ENCODE results near the gene PRDM5.

Gene PRDM5

DNA sequence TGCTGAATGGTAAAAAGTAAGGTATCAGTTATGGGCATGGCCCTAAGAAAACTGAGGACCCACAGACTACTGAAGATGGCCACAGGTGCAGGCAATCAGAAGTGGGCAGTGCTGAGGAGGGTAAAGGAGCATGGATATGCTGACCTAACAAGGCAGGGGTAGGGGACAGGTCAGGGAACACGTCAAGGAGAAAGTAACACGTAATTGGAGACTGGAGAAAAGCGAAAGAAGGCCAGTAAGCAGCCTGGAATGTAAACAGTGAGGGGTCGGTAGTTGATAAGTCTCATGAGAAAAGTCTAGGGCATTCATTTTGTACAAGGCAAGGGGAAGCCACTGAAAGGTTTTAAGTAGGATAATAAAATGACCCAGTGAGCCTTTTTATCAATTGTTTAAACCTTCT, 153.3 kb downstream of the PRDM5 start:
- no peak for TF ChIP-seq CTCF (IDR thresholded peaks at IDR 0.05; ENCODE audit: control extremely low read depth, extremely low read depth, low read depth, missing control alignments)
- CTCF ChIA-PET: no interaction called here
- POLR2A ChIA-PET: no interaction called here
- no peak for DNase-seq (ENCODE audit: extremely low spot score)

DNA sequence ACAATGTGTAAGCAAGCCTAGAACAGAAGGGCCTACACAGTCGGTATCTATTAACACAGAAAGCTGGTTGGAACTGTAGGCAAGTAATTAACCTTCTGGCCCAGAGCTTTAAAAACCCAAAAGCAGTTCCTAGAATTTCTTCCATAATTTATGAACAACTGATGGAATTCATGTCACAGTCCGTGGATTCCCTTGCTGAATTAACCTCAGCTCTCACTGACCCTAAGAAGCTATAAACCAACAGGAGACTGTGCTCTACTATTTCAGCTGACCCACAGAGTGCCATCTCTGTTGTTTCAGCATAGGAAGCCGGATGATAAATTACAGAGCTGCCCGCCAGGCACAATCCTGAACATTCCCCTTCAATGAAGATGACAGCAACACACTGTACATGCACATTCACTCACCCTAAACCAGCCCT, 157.3 kb downstream of the PRDM5 start:
- TF ChIP-seq CTCF (IDR thresholded peaks at IDR 0.05; ENCODE audit: control extremely low read depth, extremely low read depth, low read depth, missing control alignments): no peak
- ChIA-PET CTCF (interaction anchor here (1.0 to 1.6 kb wide), 4 partner anchors 9 to 17 kb away, joined by 3 to 4 read pairs (median 4); no protein-coding TSS in a partner anchor), POLR2A (no interaction called here)
- no peak for DNase-seq (ENCODE audit: extremely low spot score)

GRCh38 chr4:120763650-120764049, 158.9 kb downstream of the PRDM5 start:
- no peak for DNase-seq (ENCODE audit: extremely low spot score)
- POLR2A ChIA-PET: no interaction called here
- CTCF ChIA-PET: no interaction called here
- TF ChIP-seq CTCF (IDR thresholded peaks at IDR 0.05; ENCODE audit: control extremely low read depth, extremely low read depth, low read depth, missing control alignments): no peak

DNA sequence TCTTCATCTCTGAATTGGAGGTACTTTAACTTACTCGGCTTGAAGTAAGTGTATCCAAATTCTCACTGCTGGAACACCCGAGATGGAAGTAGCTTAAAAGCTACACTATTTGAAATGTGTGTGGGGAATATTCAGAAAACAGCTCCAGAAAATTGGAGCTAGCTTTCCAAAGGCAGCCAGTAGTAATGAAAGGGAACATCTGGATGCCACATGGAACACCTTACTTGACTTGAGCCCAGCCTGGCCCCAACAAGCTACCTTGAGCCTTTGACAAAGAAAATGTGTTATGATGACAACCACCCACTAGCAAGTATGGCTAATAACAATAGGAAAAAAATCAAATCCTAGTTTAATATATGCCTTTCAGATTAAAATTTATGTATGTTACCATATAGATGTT, 161.5 kb downstream of the PRDM5 start:
- ChIA-PET POLR2A (no interaction called here), CTCF (interaction anchor here (1.5 kb wide), 1 partner anchor 31 kb away, joined by 3 read pairs; no protein-coding TSS in a partner anchor)
- no peak for TF ChIP-seq CTCF (IDR thresholded peaks at IDR 0.05; ENCODE audit: control extremely low read depth, extremely low read depth, low read depth, missing control alignments)
- no peak for DNase-seq (ENCODE audit: extremely low spot score)

DNA sequence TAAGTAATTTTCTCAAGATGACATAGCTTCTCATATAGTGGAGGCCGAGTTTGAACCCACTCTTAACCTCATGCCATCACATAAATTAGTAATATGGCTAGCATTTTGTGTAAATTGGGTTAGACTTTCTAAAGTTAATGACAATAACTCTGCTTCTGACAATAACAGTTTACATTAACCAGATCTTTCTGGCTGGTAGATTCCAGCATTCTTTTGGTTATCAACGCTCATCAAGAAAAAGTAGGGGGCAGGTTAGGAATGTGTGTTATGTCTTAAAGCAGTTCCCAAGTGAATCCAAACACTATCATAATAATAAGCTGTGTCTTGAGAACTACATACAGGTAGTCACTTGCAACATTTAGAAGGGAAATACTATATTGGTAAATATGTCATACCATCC, 162.5 kb downstream of the PRDM5 start:
- no peak for TF ChIP-seq CTCF (IDR thresholded peaks at IDR 0.05; ENCODE audit: control extremely low read depth, extremely low read depth, low read depth, missing control alignments)
- no peak for DNase-seq (ENCODE audit: extremely low spot score)
- ChIA-PET CTCF (interaction anchor here (1.5 to 1.6 kb wide), 2 partner anchors 11 to 30 kb away, joined by 3 to 7 read pairs; no protein-coding TSS in a partner anchor), POLR2A (no interaction called here)

DNA sequence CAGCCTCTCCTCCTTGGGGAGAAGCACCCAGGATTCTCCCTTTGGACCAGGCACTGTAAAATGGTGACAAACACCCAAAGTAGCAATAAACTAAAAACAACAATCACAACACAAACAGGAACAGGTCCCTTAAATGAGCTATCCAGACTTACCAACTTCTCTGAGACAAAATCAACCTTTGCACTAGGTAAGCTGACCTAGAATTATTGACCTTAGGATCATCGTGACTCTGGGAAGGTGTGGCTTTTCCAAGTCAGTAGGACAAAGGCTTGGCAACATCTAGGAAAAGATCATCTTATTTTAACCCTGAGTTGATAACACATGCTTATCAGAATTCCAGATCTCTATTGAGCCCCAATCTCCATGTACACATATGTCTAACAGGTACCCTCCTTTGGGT, 166.7 kb downstream of the PRDM5 start:
- ChIA-PET CTCF (interaction anchor here (1.2 kb wide), 1 partner anchor 9 kb away, joined by 3 read pairs; no protein-coding TSS in a partner anchor), POLR2A (no interaction called here)
- TF ChIP-seq CTCF (IDR thresholded peaks at IDR 0.05; ENCODE audit: control extremely low read depth, extremely low read depth, low read depth, missing control alignments): no peak
- no peak for DNase-seq (ENCODE audit: extremely low spot score)

- POLR2A ChIA-PET: no interaction called here
- DNase-seq (ENCODE audit: extremely low spot score): no peak
These were observed 167.9 kb downstream of the PRDM5 start for GRCh38 chr4:120754590-120754989.

More at GRCh38 chr4:120754590-120754989, 167.9 kb downstream of the PRDM5 start:
- no peak for TF ChIP-seq CTCF (IDR thresholded peaks at IDR 0.05; ENCODE audit: control extremely low read depth, extremely low read depth, low read depth, missing control alignments)
- CTCF ChIA-PET: no interaction called here

Measured in GM10248 (cell line).